ENCODE results near the gene CFAP57.

DNA sequence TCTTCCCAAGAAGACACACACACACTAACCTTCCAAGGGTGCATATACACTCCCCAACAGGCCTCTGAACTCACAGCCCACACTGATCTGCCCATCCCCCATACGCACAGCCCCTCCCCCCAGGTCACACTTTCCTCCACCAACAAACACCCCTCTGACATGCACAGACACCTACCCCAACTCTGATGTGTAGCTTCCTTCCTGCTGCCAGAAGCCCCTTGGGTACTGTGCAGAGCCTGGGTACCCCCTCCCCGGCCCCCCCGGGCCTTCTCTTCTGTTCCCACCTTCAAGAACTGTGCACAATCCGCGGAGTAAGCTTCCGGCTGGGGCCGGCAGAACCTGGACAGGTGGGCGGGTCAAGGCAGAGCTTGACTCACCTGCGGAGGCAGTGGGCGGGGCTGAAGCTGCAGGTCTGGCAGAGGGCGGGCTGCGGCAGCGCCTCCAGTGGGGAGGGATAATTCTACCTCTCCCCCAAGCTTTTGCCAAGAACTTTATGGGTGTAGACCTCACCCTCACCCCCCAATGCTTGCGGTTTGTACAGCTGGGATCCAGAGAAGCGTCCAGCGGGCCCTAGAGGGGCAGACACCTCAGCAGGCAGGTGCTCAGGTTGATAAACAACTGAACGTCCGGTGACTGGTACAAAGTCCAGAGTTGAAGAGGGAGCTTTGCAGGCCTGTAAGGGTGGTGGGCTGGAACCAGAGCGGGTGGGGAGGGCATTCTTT, 113.3 kb downstream of the CFAP57 start, which contains the start of gene C1orf210:
- TF ChIP-seq CTCF (IDR thresholded peaks at IDR 0.05; ENCODE audit: poor library complexity), result peak; percentile 22
- no peak for TF ChIP-seq EZH2 (IDR thresholded peaks at IDR 0.05; ENCODE audit: borderline replicate concordance)
- no peak for TF ChIP-seq EZH2phosphoT487 (IDR thresholded peaks at IDR 0.05; ENCODE audit: low read depth, severe bottlenecking, unreplicated experiment)
